ENCODE data around the gene SALL3. TPM values are rescaled to one million over a fixed set of nuclear protein-coding genes. Genes with fewer than 3 reads are reported as not detected.

SALL3 gene
- total and polyA plus RNA-seq, 2 experiments from 2014 or later: 16.9 to 39.8 TPM

GRCh38 chr18:78949216-78949615 lies 30.4 kb upstream of the SALL3 start (continued):
- TF ChIP-seq CTCF (conservative IDR thresholded peaks at IDR 0.05; ENCODE audit: low read depth in 2 of 2) (no peak), ZNF114 (CRISPR knock-in tag; IDR thresholded peaks at IDR 0.05) (no peak)

DNA sequence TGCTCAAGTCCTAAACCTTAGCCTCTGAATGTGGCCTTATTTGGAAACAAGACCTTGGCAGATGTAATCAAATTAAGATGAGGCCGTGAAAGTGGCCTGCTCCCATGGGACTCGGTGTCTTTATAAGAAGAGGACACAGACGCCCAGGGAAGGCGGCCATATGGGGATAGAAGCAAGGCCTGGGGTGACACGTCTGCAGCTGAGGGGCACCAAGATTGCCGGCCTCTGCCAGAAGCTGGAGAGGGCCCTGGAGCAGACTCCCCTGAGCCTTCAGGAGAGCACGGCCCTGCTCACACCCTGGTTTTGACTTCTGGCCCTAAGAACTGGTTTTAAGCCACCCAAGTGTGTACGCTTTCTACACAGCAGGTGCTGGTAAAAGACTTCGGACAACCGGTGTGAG lies 29.2 kb upstream of the SALL3 start:
- H3K36me3 Mint-ChIP-seq (ENCODE audit: low read depth): peaks cover 21% of the 10 kb centered on the region
- TF ChIP-seq CTCF (conservative IDR thresholded peaks at IDR 0.05; ENCODE audit: low read depth in 2 of 2) (no peak), CREB1 (CRISPR knock-in tag; IDR thresholded peaks at IDR 0.05; ENCODE audit: low read depth) (no peak), NANOG (IDR thresholded peaks at IDR 0.05; ENCODE audit: borderline replicate concordance) (no peak), ZNF331 (CRISPR knock-in tag; IDR thresholded peaks at IDR 0.05; ENCODE audit: low read depth) (no peak), EZH2 (IDR thresholded peaks at IDR 0.05; ENCODE audit: low read depth, unreplicated experiment) (no peak), EZH2phosphoT487 (IDR thresholded peaks at IDR 0.05; ENCODE audit: unreplicated experiment) (no peak), POLR2AphosphoS5 (IDR thresholded peaks at IDR 0.05; ENCODE audit: low read depth) (no peak), ZNF114 (CRISPR knock-in tag; IDR thresholded peaks at IDR 0.05) (no peak), ETS1 (IDR thresholded peaks at IDR 0.05) (no peak)
- TF ChIP-seq, protein P1, sequence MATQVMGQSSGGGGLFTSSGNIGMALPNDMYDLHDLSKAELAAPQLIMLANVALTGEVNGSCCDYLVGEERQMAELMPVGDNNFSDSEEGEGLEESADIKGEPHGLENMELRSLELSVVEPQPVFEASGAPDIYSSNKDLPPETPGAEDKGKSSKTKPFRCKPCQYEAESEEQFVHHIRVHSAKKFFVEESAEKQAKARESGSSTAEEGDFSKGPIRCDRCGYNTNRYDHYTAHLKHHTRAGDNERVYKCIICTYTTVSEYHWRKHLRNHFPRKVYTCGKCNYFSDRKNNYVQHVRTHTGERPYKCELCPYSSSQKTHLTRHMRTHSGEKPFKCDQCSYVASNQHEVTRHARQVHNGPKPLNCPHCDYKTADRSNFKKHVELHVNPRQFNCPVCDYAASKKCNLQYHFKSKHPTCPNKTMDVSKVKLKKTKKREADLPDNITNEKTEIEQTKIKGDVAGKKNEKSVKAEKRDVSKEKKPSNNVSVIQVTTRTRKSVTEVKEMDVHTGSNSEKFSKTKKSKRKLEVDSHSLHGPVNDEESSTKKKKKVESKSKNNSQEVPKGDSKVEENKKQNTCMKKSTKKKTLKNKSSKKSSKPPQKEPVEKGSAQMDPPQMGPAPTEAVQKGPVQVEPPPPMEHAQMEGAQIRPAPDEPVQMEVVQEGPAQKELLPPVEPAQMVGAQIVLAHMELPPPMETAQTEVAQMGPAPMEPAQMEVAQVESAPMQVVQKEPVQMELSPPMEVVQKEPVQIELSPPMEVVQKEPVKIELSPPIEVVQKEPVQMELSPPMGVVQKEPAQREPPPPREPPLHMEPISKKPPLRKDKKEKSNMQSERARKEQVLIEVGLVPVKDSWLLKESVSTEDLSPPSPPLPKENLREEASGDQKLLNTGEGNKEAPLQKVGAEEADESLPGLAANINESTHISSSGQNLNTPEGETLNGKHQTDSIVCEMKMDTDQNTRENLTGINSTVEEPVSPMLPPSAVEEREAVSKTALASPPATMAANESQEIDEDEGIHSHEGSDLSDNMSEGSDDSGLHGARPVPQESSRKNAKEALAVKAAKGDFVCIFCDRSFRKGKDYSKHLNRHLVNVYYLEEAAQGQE (IDR thresholded peaks at IDR 0.05; ENCODE audit: unreplicated experiment): no peak

More for the DNA sequence above, 29.2 kb upstream of the SALL3 start:
- Mint-ChIP-seq H3K4me3 (no peak overlapping the region), H3K4me1 (peaks cover 5% of the 10 kb centered on the region; the same call in 1 of the 3 replicates), H3K27ac (no peak overlapping the region), H3K27me3 (ENCODE audit: insufficient read depth, low read depth, poor library complexity) (peaks cover 8% of the 10 kb centered on the region), H3K9me3 (peaks cover 90% of the 10 kb centered on the region)
- H3F3A ChIP-seq (replicated peaks; ENCODE audit: low read depth): no peaks in the 10 kb centered on the region
- peaks cover 10% of the 10 kb centered on the region for H3K4me1 ChIP-seq (ENCODE audit: insufficient read depth)
- no peak overlapping the region for H3K27ac ChIP-seq (ENCODE audit: low read depth)
- H3K4me3 ChIP-seq: no peak overlapping the region
- DNase-seq (ENCODE audit: low spot score): no peak
- 0 out of 2 replicates have a peak, but pooled peaks cover 3% of the 10 kb centered on the region for H3K9me2 ChIP-seq (ENCODE audit: insufficient read depth)
- ATAC-seq: no peak
- H3K4me2 ChIP-seq: no peak overlapping the region
- no peaks in the 10 kb centered on the region for H4K20me1 ChIP-seq (replicated peaks; ENCODE audit: insufficient read depth)
- no peaks in the 10 kb centered on the region for H3K27me3 ChIP-seq (ENCODE audit: insufficient read depth)
- no peak overlapping the region for H2AFZ ChIP-seq
- H3K79me2 ChIP-seq (replicated peaks; ENCODE audit: insufficient read depth): no peaks in the 10 kb centered on the region
- H3K36me3 ChIP-seq (ENCODE audit: insufficient read depth): no peaks in the 10 kb centered on the region

Measured in GM23338 (cell line).